Esophagus (tissue), 2 donors: ENCODE data around the gene GSX1. TPM values are rescaled to one million over a fixed set of nuclear protein-coding genes. Genes with fewer than 3 reads are reported as not detected.

Source experiments
- H3K27ac ChIP-seq, 2 donors: one replicate each; pipeline ENCODE4 v1.5.1; 2013; ENCODE audit warnings: low read depth in 2 of 2, mild to moderate bottlenecking in 2 of 2, inconsistent platforms in 1 of 2, low read length in 1 of 2, moderate library complexity in 1 of 2
- H3K27me3 ChIP-seq, 2 donors: one replicate each; pipeline ENCODE4 v1.6.1; 2013; ENCODE audit warnings: low read length in 2 of 2, control low read depth in 1 of 2, mild to moderate bottlenecking in 1 of 2; ENCODE audit not compliant: insufficient read depth in 2 of 2, control insufficient read depth in 1 of 2
- H3K36me3 ChIP-seq, 2 donors: one replicate each; pipeline ENCODE4 v1.6.1; 2013; ENCODE audit warnings: low read length in 1 of 2; ENCODE audit not compliant: control insufficient read depth in 2 of 2, insufficient read depth in 2 of 2
- H3K4me1 ChIP-seq, 2 donors: one replicate each; pipeline ENCODE4 v1.6.1; 2013; ENCODE audit warnings: low read length in 1 of 2; ENCODE audit not compliant: control insufficient read depth in 2 of 2, insufficient read depth in 2 of 2
- H3K4me3 ChIP-seq, 2 donors: one replicate each; pipeline ENCODE4 v1.5.1; 2013; ENCODE audit warnings: low read length in 2 of 2, mild to moderate bottlenecking in 2 of 2, low read depth in 1 of 2, moderate library complexity in 1 of 2
- H3K9me3 ChIP-seq, 2 donors: one replicate each; pipeline ENCODE4 v1.6.1; 2013; ENCODE audit warnings: mild to moderate bottlenecking in 2 of 2, low read depth in 1 of 2, low read length in 1 of 2, moderate library complexity in 1 of 2; ENCODE audit not compliant: control insufficient read depth in 2 of 2, insufficient read depth in 1 of 2
- WGBS, 2 donors: extraction: QIAGEN DNeasy Blood & Tissue Kit; methylation state at CpG; one replicate each; pipeline ENCODE4 v1.1.7; 2013; 5-methylcytosine and 5-hydroxymethylcytosine counted together
- polyA plus RNA-seq, 2 donors: library from polyadenylated mRNA; stranded (reverse); fragments of 200-250 nt; gene quantifications; one replicate each; pipeline ENCODE4 v1.2.3, GENCODE V29; 2013
- donor health status: healthy with polysubstance abuse.
- donor health status: Bipolar disorder and iron deficiency.

Gene GSX1
- polyA plus RNA-seq, 2 donors, result not detected

- no peaks in the 10 kb centered on the region for H3K27me3 ChIP-seq
- H3K4me3 ChIP-seq, result no peak overlapping the region
- no peaks in the 10 kb centered on the region for H3K36me3 ChIP-seq
- no peak overlapping the region for H3K27ac ChIP-seq
- peaks cover 0 to 1% of the 10 kb centered on the region in 2 donors for H3K9me3 ChIP-seq
- H3K4me1 ChIP-seq, result no peaks in the 10 kb centered on the region
- 89 to 93% methylated on average over 2 of the region's 2 CpGs for WGBS, 2 donors
These were observed 17.6 kb upstream of the GSX1 start for GRCh38 chr13:27774651-27775050.

DNA sequence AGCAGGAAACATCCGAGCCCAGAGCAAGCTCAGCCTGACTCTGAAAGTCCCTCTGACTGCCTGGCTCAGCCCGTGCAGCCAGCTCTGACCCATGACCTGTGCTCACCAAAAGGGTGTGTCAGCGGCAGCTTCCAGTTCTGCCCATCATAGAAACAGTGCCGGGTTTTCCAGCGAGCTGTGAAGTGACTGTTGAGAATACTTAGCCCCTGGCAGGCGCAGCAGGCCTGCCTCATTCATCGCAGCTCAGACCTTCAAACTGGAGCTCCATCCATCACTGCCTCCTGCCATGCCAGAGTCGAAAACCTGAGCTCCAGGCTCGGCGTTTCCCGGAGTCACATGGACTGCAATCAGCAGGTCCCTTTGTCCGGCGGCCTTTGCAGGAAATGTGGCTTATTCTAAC, 16.3 kb upstream of the GSX1 start:
- Histone ChIP-seq H3K4me1 (no peaks in the 10 kb centered on the region), H3K27ac (no peak overlapping the region), H3K9me3 (peaks cover 0 to 1% of the 10 kb centered on the region in 2 donors), H3K36me3 (no peaks in the 10 kb centered on the region), H3K27me3 (no peaks in the 10 kb centered on the region), H3K4me3 (no peak overlapping the region)
- WGBS, 2 donors, result 20 to 22% methylated on average over 13 of the region's 13 CpGs

- no peak overlapping the region for H3K4me3 ChIP-seq
- no peaks in the 10 kb centered on the region for H3K4me1 ChIP-seq
- no peaks in the 10 kb centered on the region for H3K36me3 ChIP-seq
- no peaks in the 10 kb centered on the region for H3K9me3 ChIP-seq
- H3K27me3 ChIP-seq, result peaks cover 0 to 5% of the 10 kb centered on the region in 2 donors
- WGBS, 2 donors, result 75 to 78% methylated on average over 5 of the region's 5 CpGs
- no peak overlapping the region for H3K27ac ChIP-seq
These were observed 10.1 kb upstream of the GSX1 start for GRCh38 chr13:27782151-27782550.

- Histone ChIP-seq H3K27me3 (peaks cover 0 to 5% of the 10 kb centered on the region in 2 donors), H3K4me1 (no peaks in the 10 kb centered on the region), H3K9me3 (no peaks in the 10 kb centered on the region), H3K4me3 (no peak overlapping the region), H3K27ac (no peak overlapping the region), H3K36me3 (no peaks in the 10 kb centered on the region)
- WGBS, 2 donors, result 38 to 40% methylated on average over 4 of the region's 4 CpGs
These were observed 9.2 kb upstream of the GSX1 start for GRCh38 chr13:27783111-27783510.

GRCh38 chr13:27788271-27788670, 4.0 kb upstream of the GSX1 start:
- Histone ChIP-seq H3K27ac (no peak overlapping the region), H3K4me1 (peaks cover 13 to 14% of the 10 kb centered on the region in 2 donors), H3K27me3 (peaks cover 25 to 29% of the 10 kb centered on the region in 2 donors), H3K36me3 (no peaks in the 10 kb centered on the region), H3K9me3 (peaks cover 0 to 3% of the 10 kb centered on the region in 2 donors), H3K4me3 (no peak overlapping the region)
- 54 to 58% methylated on average over 1 of the region's 1 CpG for WGBS, 2 donors

DNA sequence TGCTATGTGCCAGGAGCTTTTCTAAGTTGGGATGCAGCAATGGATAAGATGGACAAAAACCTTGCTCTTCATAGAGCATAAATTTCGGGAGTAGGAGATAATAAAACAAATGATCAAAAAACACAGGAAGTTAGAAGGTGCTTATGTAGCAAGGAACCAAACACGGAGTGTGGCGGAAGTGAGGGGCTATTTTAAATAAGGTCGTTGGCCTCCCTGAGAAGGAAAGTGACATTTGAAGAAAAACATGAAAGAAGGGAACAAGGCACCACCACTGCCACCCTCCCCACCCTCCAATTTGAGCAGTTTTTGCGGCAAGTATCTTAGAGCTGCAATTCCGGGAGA, 3.2 kb upstream of the GSX1 start:
- H3K36me3 ChIP-seq, result no peaks in the 10 kb centered on the region
- H3K27ac ChIP-seq, result no peak overlapping the region
- H3K9me3 ChIP-seq, result peaks cover 0 to 3% of the 10 kb centered on the region in 2 donors
- peaks cover 28 to 32% of the 10 kb centered on the region in 2 donors for H3K27me3 ChIP-seq
- peaks cover 17 to 18% of the 10 kb centered on the region in 2 donors for H3K4me1 ChIP-seq
- 20 to 21% methylated on average over 6 of the region's 6 CpGs for WGBS, 2 donors
- no peak overlapping the region for H3K4me3 ChIP-seq

DNA sequence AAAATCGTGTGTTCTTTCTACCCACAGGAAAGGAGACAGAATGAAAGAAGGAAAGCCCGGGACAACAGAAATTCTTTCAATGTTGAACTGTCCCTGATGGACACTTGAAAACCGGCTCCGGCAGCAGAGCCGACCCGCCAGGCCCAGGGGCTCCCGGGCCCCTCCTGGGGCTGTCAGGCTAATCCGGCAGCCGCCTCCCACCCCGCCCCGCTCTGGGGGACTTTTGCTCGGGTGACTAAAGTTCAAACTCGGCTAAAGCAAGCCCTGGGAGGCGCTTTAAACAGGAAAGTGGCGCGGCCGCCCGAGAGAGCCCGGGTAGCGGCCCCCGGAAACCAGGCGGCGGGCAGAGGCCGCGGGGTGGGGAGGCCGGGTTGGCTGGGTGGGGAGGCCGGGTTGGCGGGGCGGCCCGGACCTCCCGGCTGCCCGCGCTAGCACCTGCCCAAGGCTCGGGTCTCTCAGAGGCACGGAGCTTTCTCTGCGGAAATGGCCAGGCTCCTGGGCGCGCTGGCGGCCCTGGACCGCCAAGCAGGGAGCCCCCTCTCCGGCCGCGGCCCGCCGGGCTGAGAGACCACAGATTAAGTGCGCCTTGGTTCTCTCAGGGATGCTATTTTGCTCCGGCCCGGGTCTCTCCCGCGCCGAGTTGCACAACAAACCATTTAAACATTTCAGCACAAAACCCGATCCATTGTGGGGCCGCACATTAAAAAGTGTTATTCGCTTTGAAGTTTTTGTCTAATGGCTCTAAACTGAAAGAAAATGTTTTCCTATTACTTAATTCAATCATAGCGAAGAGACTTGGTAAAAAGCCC, 2.6 kb upstream of the GSX1 start:
- Histone ChIP-seq H3K4me3 (peak overlapping the region in 1 of 2 donors; percentile 29), H3K36me3 (no peaks in the 10 kb centered on the region), H3K27ac (no peak overlapping the region), H3K27me3 (peaks cover 27 to 33% of the 10 kb centered on the region in 2 donors), H3K4me1 (peaks cover 17 to 18% of the 10 kb centered on the region in 2 donors), H3K9me3 (peaks cover 0 to 3% of the 10 kb centered on the region in 2 donors)
- WGBS, 2 donors, result 2 to 3% methylated on average over 55 of the region's 55 CpGs

DNA sequence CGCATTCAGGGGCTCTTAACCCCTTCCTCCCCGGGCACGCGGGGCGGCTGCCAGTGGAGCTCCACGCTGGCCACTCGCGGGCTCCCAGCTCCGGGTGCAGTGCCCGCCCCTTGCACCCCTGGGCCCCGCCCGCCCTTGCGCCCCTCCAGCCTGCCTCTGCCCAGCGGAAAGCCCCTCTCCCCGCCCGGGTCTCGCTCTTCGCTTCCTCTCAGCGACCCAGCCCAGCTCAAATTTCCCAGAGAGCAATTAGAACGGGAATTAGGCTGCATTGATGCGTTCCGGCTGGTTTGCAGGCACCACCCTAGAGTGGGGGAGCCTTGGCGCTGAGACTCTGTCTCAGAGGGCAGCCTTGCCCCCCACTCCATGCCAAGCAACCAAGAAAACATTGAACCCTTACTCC, 1.8 kb upstream of the GSX1 start:
- peak overlapping the region in 1 of 2 donors; percentile 43 for H3K4me3 ChIP-seq

DNA sequence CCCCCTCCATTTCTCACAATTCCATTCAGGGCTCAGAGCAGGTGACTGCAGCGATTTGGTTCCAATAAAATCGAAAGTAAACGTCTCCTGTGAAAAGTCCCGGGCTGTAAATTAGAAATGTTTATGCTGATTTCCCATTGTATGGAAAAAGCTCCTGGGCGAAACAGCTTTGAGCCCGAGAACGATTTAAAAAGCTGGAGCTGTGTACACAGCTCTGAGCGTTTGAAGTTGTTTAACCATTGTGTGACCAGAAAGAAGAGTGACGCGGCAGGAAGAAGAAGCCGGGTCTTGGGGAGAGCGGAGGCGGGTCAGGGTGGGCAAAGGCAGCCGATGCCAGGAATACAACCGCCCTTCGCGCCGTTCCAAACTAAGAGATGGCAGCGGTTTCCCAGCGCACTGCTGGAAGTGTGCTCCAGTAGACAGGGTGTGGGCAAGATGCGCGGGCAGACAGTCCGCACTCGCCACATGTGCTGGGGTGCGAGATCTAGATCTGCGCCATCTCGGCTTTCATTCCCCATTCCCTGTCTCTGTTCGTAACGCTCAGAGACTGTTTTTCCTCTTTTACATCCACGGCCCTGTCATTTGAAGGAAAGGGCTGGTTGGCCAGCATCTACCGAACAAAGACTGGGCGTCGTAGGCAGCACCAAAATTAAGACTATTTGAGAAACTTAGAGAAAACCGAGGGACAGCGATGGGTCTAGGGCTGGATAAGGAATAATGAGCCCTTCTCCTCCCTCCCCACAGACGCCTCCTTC, 960 bp upstream of the GSX1 start:
- WGBS, 2 donors, result 6 to 7% methylated on average over 36 of the region's 36 CpGs
- Histone ChIP-seq H3K27ac (no peak overlapping the region), H3K4me3 (peak overlapping the region in 1 of 2 donors; percentile 43), H3K27me3 (peaks cover 30 to 43% of the 10 kb centered on the region in 2 donors), H3K36me3 (no peaks in the 10 kb centered on the region), H3K4me1 (peaks cover 17 to 18% of the 10 kb centered on the region in 2 donors), H3K9me3 (peaks cover 0 to 4% of the 10 kb centered on the region in 2 donors)

More for the DNA sequence above, 1.8 kb upstream of the GSX1 start:
- Histone ChIP-seq H3K27me3 (peaks cover 30 to 41% of the 10 kb centered on the region in 2 donors), H3K4me1 (peaks cover 17 to 18% of the 10 kb centered on the region in 2 donors), H3K27ac (no peak overlapping the region), H3K9me3 (peaks cover 0 to 4% of the 10 kb centered on the region in 2 donors), H3K36me3 (no peaks in the 10 kb centered on the region)
- WGBS, 2 donors, result 3 to 7% methylated on average over 23 of the region's 23 CpGs
